Stomach (tissue), 9 donors: ENCODE measurements around the gene ZDHHC16. TPM values are rescaled to one million over a fixed set of nuclear protein-coding genes. Genes with fewer than 3 reads are reported as not detected.

Experiments used
- DNase-seq, 2 donors: peaks; one replicate each; pipeline versions ENCODE4 v3.0.0 to v3.0.0-alpha.2; 2013 to 2019
- H3K27ac ChIP-seq, 5 donors: fragments of 200-600 bp in 4 of 5; sonication (generic) in 4 of 5; one replicate each; pipeline ENCODE4 v1.5.1; 2013 to 2019; ENCODE audit warnings: mild to moderate bottlenecking in 1 of 5, moderate library complexity in 1 of 5
- H3K27me3 ChIP-seq, 3 donors: fragments of 200-600 bp; sonication (generic); one replicate each; pipeline ENCODE4 v1.5.1; 2017 to 2019; ENCODE audit warnings: mixed run types in 1 of 3
- H3K36me3 ChIP-seq, 4 donors: fragments of 200-600 bp; sonication (generic); 1 replicate in 3 of 4; 2 replicates in 1 of 4; pipeline ENCODE4 v1.5.1; 2016 to 2019
- H3K4me1 ChIP-seq, 4 donors: fragments of 200-600 bp; sonication (generic); one replicate each; pipeline ENCODE4 v1.5.1; 2016 to 2019
- H3K4me3 ChIP-seq, 4 donors: fragments of 200-600 bp; sonication (generic) in 3 of 4; one replicate each; pipeline ENCODE4 v1.5.1; 2016 to 2019; ENCODE audit warnings: mild to moderate bottlenecking in 1 of 4
- H3K9me3 ChIP-seq, 4 donors: fragments of 200-600 bp; sonication (generic); one replicate each; pipeline ENCODE4 v1.5.1; 2016 to 2019
- EP300 ChIP-seq: sonication (generic); formaldehyde crosslinking; IDR thresholded peaks from one replicate; pipeline ENCODE4 v1.6.1; 2017; ENCODE audit warnings: antibody characterized with exemption
- POLR2A ChIP-seq, 4 donors: fragments of 450-650 bp; IDR thresholded peaks; one replicate each; pipeline ENCODE4 v1.6.1; 2016; ENCODE audit warnings: antibody characterized with exemption in 4 of 4, control low read depth in 2 of 4, mild to moderate bottlenecking in 1 of 4, moderate library complexity in 1 of 4
- POLR2AphosphoS5 ChIP-seq, 3 donors: sonication (generic); formaldehyde crosslinking; IDR thresholded peaks; one replicate each; pipeline ENCODE4 v1.6.1; 2016; ENCODE audit warnings: antibody characterized with exemption in 3 of 3
- WGBS, 5 donors: extraction: QIAGEN DNeasy Blood & Tissue Kit in 3 of 5; methylation state at CpG; one replicate each; pipeline versions ENCODE4 v1.1.5 to v1.1.7; 2013 to 2018; 5-methylcytosine and 5-hydroxymethylcytosine counted together
- intact Hi-C: fragments of 100-400 bp; cut with DNase I; formaldehyde crosslinking; loops from one replicate; pipeline ENCODE4 v1.15.1; 2023; ENCODE audit warnings: low total_unique reads
- polyA plus RNA-seq, 3 donors: library from polyadenylated mRNA; stranded (reverse); fragments of 200-250 nt; gene quantifications; one replicate each; pipeline ENCODE4 v1.2.3, GENCODE V29; 2013
- total RNA-seq, 5 donors: library from RNA; depleted of rRNA; stranded (reverse); fragments of >200 nt; gene quantifications; one replicate each; pipeline versions ENCODE4 v1.1.0 to v1.2.3, GENCODE V29; 2014 to 2016
- TF ChIP-seq, protein P1 (sequence below), 7 experiments: fragments of 450-650 bp in 4 of 7; fragments of 200-600 bp in 3 of 7; sonication (generic) in 3 of 7; IDR thresholded peaks; one replicate each; pipeline ENCODE4 v1.5.1; 2016 to 2019; ENCODE audit warnings: antibody characterized with exemption in 7 of 7, control low read depth in 2 of 7, mild to moderate bottlenecking in 1 of 7
- donor health status: healthy with polysubstance abuse.
- donor health status: Bipolar disorder and iron deficiency.
- donor health status: healthy.

ZDHHC16 gene
- total and polyA plus RNA-seq, 8 donors, result 5.4 to 98.6 (median 33.3) TPM

- Histone ChIP-seq H3K27me3 (no peaks in the 10 kb centered on the region), H3K4me1 (peaks cover 10 to 32% (median 22%) of the 10 kb centered on the region in 4 donors), H3K27ac (no peak overlapping the region), H3K9me3 (no peaks in the 10 kb centered on the region), H3K4me3 (no peak overlapping the region), H3K36me3 (peaks cover 64 to 96% (median 93%) of the 10 kb centered on the region in 4 donors)
- TF ChIP-seq EP300, result no peak
- TF ChIP-seq, protein P1, sequence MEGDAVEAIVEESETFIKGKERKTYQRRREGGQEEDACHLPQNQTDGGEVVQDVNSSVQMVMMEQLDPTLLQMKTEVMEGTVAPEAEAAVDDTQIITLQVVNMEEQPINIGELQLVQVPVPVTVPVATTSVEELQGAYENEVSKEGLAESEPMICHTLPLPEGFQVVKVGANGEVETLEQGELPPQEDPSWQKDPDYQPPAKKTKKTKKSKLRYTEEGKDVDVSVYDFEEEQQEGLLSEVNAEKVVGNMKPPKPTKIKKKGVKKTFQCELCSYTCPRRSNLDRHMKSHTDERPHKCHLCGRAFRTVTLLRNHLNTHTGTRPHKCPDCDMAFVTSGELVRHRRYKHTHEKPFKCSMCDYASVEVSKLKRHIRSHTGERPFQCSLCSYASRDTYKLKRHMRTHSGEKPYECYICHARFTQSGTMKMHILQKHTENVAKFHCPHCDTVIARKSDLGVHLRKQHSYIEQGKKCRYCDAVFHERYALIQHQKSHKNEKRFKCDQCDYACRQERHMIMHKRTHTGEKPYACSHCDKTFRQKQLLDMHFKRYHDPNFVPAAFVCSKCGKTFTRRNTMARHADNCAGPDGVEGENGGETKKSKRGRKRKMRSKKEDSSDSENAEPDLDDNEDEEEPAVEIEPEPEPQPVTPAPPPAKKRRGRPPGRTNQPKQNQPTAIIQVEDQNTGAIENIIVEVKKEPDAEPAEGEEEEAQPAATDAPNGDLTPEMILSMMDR (IDR thresholded peaks at IDR 0.05), result no peak
- TF ChIP-seq POLR2A (IDR thresholded peaks at IDR 0.05), result no peak
- TF ChIP-seq POLR2AphosphoS5 (IDR thresholded peaks at IDR 0.05), result no peak
- WGBS, 5 donors, result 72 to 84% (median 80%) methylated on average over 3 of the region's 3 CpGs
- no peak for DNase-seq
- intact Hi-C loops, result no loop called here
These were observed 10.7 kb downstream of the ZDHHC16 start for GRCh38 chr10:97456686-97457065.

DNA sequence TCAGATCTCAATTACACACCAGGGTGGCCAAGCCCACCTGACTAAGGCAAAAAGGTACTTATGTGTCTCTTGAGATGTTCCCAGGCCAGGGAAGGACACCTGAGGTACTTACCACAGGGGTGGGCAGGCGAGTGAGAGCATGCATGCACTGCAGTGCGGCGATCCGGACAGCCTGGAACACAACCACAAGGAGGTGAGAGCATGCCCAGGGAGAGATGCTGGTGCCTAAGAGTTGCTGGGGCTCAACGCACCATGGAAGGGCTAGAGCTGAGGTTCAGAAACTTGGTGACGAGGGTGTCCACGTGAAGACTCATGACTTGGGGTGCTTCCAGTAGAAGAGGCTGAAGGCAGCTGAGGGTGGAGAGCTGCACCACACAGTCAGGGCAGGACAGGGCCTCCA, 13.1 kb downstream of the ZDHHC16 start:
- DNase-seq, result no peak
- H3K36me3 ChIP-seq, result peaks cover 79 to 96% (median 95%) of the 10 kb centered on the region in 4 donors
- H3K27me3 ChIP-seq, result no peaks in the 10 kb centered on the region
- no peak for TF ChIP-seq POLR2AphosphoS5 (IDR thresholded peaks at IDR 0.05)
- TF ChIP-seq, protein P1 (IDR thresholded peaks at IDR 0.05), result no peak
- TF ChIP-seq POLR2A (IDR thresholded peaks at IDR 0.05), result no peak
- no peak for TF ChIP-seq EP300
- no peak overlapping the region for H3K4me3 ChIP-seq
- H3K27ac ChIP-seq, result no peak overlapping the region
- peaks cover 10 to 20% (median 19%) of the 10 kb centered on the region in 4 donors for H3K4me1 ChIP-seq
- WGBS, 5 donors, result 93 to 95% (median 93%) methylated on average over 7 of the region's 7 CpGs
- intact Hi-C loops, result no loop called here
- H3K9me3 ChIP-seq, result no peaks in the 10 kb centered on the region

DNA sequence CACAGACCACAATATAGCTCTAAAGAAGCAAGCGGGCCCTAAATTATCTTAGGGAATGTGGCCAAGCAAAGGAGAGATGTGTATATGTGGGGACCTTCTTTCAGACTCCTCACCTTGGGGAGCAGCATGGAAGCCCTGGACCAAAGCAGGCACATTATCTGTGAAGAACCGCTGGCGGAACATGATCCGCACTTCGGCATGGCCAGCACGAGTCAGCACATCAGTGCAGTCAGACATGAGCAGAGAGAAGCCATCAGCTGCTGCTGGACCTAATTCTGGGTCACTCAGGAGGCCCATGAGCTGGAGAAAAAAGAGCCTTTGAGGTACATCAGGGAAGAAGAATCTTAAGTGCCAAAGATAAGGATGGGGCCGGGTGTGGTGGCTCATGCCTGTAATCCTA, 14.0 kb downstream of the ZDHHC16 start:
- intact Hi-C loops, result loop anchor here (10.0 kb wide), 1 partner anchor 95 kb away; no protein-coding TSS in a partner anchor
- WGBS, 5 donors, result 74 to 82% (median 81%) methylated on average over 7 of the region's 7 CpGs
- Histone ChIP-seq H3K9me3 (no peaks in the 10 kb centered on the region), H3K4me1 (peaks cover 6 to 17% (median 13%) of the 10 kb centered on the region in 4 donors), H3K27me3 (no peaks in the 10 kb centered on the region), H3K36me3 (peaks cover 85 to 100% (median 99%) of the 10 kb centered on the region in 4 donors), H3K4me3 (no peak overlapping the region), H3K27ac (no peak overlapping the region)
- no peak for DNase-seq
- TF ChIP-seq POLR2AphosphoS5 (IDR thresholded peaks at IDR 0.05) (no peak), POLR2A (IDR thresholded peaks at IDR 0.05) (no peak), EP300 (no peak)

DNA sequence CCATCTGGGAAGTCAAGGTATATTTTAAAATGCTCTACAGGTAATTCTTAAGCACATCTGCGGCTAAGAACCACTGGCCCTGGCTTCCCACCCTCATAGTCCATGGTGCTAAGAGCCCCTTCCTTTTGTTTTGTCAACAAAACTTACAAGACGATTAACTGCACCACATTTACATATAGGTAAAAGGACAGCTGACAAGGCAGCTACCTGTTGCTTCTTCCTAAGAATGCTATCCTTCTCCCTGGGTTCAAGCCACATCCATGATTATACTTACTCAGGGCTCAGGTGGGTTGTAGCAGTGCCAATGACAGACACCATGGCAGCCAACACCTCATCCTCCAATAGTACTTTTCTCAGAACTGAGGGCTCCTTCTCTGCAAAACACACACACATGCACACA, 16.3 kb downstream of the ZDHHC16 start:
- TF ChIP-seq POLR2A (IDR thresholded peaks at IDR 0.05), result no peak
- TF ChIP-seq, protein P1 (IDR thresholded peaks at IDR 0.05), result no peak
- no peak for TF ChIP-seq EP300
- TF ChIP-seq POLR2AphosphoS5 (IDR thresholded peaks at IDR 0.05), result no peak
- H3K9me3 ChIP-seq, result no peaks in the 10 kb centered on the region
- no peak overlapping the region for H3K27ac ChIP-seq
- intact Hi-C loops, result loop anchor here (10.0 kb wide), 1 partner anchor 92 kb away; no protein-coding TSS in a partner anchor
- WGBS, 5 donors, result 85 to 92% (median 88%) methylated on average over 2 of the region's 2 CpGs
- H3K4me3 ChIP-seq, result no peak overlapping the region
- DNase-seq, result no peak
- H3K4me1 ChIP-seq, result peaks cover 0 to 10% (median 6%) of the 10 kb centered on the region in 4 donors
- peaks cover 90 to 100% (median 100%) of the 10 kb centered on the region in 4 donors for H3K36me3 ChIP-seq
- H3K27me3 ChIP-seq, result no peaks in the 10 kb centered on the region
